Ovary (tissue), 9 donors: ENCODE data around the gene ALPI. TPM values are rescaled to one million over a fixed set of nuclear protein-coding genes. Genes with fewer than 3 reads are reported as not detected.

Source experiments
- DNase-seq, 5 donors: peaks; one replicate each; pipeline ENCODE4 v3.0.0-alpha.2; 2019 to 2020
- H3K27ac ChIP-seq, 2 donors: fragments of 200-600 bp; one replicate each; pipeline versions ENCODE4 v1.5.1 to v1.8.0; 2019 to 2022
- H3K27me3 ChIP-seq: fragments of 200-600 bp; one replicate; pipeline ENCODE4 v1.8.0; 2022
- H3K36me3 ChIP-seq: fragments of 200-600 bp; sonication (generic); one replicate; pipeline ENCODE4 v1.5.1; 2019
- H3K4me1 ChIP-seq: one replicate; pipeline ENCODE4 v1.8.1; 2013; ENCODE audit warnings: mild to moderate bottlenecking, moderate library complexity; ENCODE audit not compliant: insufficient read depth
- H3K4me3 ChIP-seq: fragments of 200-600 bp; sonication (generic); one replicate; pipeline ENCODE4 v1.5.1; 2017
- H3K9me3 ChIP-seq, 2 donors: fragments of 200-600 bp in 1 of 2; sonication (generic) in 1 of 2; one replicate each; pipeline versions ENCODE4 v1.5.1 to v1.8.1; 2013 to 2019; ENCODE audit warnings: mild to moderate bottlenecking in 1 of 2, moderate library complexity in 1 of 2
- CTCF ChIP-seq, 3 donors: fragments of 450-650 bp in 2 of 3; fragments of 200-600 bp in 1 of 3; IDR thresholded peaks; one replicate each; pipeline versions ENCODE4 v1.5.1 to v1.8.0; 2016 to 2022; ENCODE audit warnings: antibody characterized with exemption in 3 of 3, mild to moderate bottlenecking in 1 of 3
- EP300 ChIP-seq: sonication (generic); formaldehyde crosslinking; IDR thresholded peaks from one replicate; pipeline ENCODE4 v1.6.1; 2017; ENCODE audit warnings: antibody characterized with exemption
- POLR2A ChIP-seq: fragments of 450-650 bp; IDR thresholded peaks from one replicate; pipeline ENCODE4 v1.6.1; 2017; ENCODE audit warnings: antibody characterized with exemption, mild to moderate bottlenecking, moderate library complexity
- WGBS, 3 donors: extraction: QIAGEN DNeasy Blood & Tissue Kit in 1 of 3; methylation state at CpG; one replicate each; pipeline versions ENCODE4 v1.1.5 to v1.1.7; 2013 to 2017; 5-methylcytosine and 5-hydroxymethylcytosine counted together
- intact Hi-C, 4 donors: fragments of 100-400 bp; cut with DNase I; formaldehyde crosslinking; loops; one replicate each; pipeline versions ENCODE4 v1.11.0 to v1.15.1; 2022 to 2023
- polyA plus RNA-seq, 2 donors: library from polyadenylated mRNA; stranded (reverse); fragments of 200-250 nt in 1 of 2; fragments of 350-450 nt in 1 of 2; fragmentation: Illumina TruSeq in 1 of 2; extraction: RNeasy Lipid Tissue Mini Kit (QIAGEN cat#74804) in 1 of 2; gene quantifications; one replicate each; pipeline ENCODE4 v1.2.3, GENCODE V29; 2013 to 2014
- total RNA-seq, 7 donors: library from RNA; depleted of rRNA in 2 of 7; stranded (reverse); fragments of >200 nt in 2 of 7; fragmentation: NEBNext Ultra II Directional in 3 of 7; extraction: Animal tissue kit (Norgen Biotek cat#: 25700) in 3 of 7; gene quantifications; one replicate each; pipeline versions ENCODE4 v1.1.0 to v1.2.4, GENCODE V29; 2016 to 2023
- donor health status: DM: no; HTN: no; CAD: no; lungs with moderate emphysema.
- donor health status: DM: no; HTN: no; CAD: no.
- donor health status: Bipolar disorder and iron deficiency.
- donor health status: DM: yes; HTN: yes; CAD: no.
- donor health status: DM: no; HTN: no; CAD: no.
- donor health status: DM: yes; HTN: yes; CAD: no.

Gene ALPI
- total and polyA plus RNA-seq, 9 donors = 0.72 TPM; not detected in 8

- no peak for TF ChIP-seq EP300
- TF ChIP-seq CTCF (IDR thresholded peaks at IDR 0.05) = no peak
- no peak for TF ChIP-seq POLR2A
- Histone ChIP-seq H3K4me3 (no peak overlapping the region), H3K9me3 (no peaks in the 10 kb centered on the region), H3K27me3 (no peaks in the 10 kb centered on the region), H3K36me3 (no peaks in the 10 kb centered on the region), H3K27ac (no peak overlapping the region), H3K4me1 (peaks cover 2% of the 10 kb centered on the region)
- intact Hi-C loops = no loop called here
- no peak for DNase-seq
- WGBS, 3 donors = 83 to 89% (median 86%) methylated on average over 7 of the region's 7 CpGs
Measured at GRCh38 chr2:232508251-232508650, 52.3 kb downstream of the ALPI start.

Other genes starting within 250 kb of the ALPI start
- gene ALPP, start 77.4 kb upstream of the ALPI start, total RNA-seq = 10 to 100 TPM in 2 of 7 donors, 1 to 10 TPM in 1, under 1 TPM in 2, not detected in 2; 0.20 to 21.6 (median 8.5) TPM
- gene ALPP, start 77.4 kb upstream of the ALPI start, polyA plus RNA-seq = not detected
- gene ALPG, start 49.3 kb upstream of the ALPI start, total RNA-seq = under 1 TPM in 2 of 7 donors, not detected in 5; 0.11 to 0.36 TPM
- under 1 TPM in 1 of 2 donors, not detected in 1; 0.02 TPM for gene ALPG, start 49.3 kb upstream of the ALPI start, polyA plus RNA-seq
- gene ECEL1, start 31.7 kb downstream of the ALPI start, total RNA-seq = 100 to 1,000 TPM in 2 of 7 donors, 10 to 100 TPM in 5; 34.8 to 251 (median 48.8) TPM
- 10 to 100 TPM in 1 of 2 donors, 1 to 10 TPM in 1; 2.4 to 41.9 TPM for gene ECEL1, start 31.7 kb downstream of the ALPI start, polyA plus RNA-seq
- gene PRSS56, start 64.2 kb downstream of the ALPI start, total RNA-seq = under 1 TPM in 2 of 7 donors, not detected in 5; 0.27 to 0.35 TPM
- gene PRSS56, start 64.2 kb downstream of the ALPI start, polyA plus RNA-seq = not detected
- gene CHRND, start 70.0 kb downstream of the ALPI start, total RNA-seq = under 1 TPM in 2 of 7 donors, not detected in 5; 0.28 to 0.40 TPM
- gene CHRND, start 70.0 kb downstream of the ALPI start, polyA plus RNA-seq = not detected
- not detected for gene CHRNG, start 83.5 kb downstream of the ALPI start, total RNA-seq
- gene CHRNG, start 83.5 kb downstream of the ALPI start, polyA plus RNA-seq = not detected
- 1 to 10 TPM; 4.3 to 9.7 (median 7.6) TPM for gene TIGD1, start 94.4 kb downstream of the ALPI start, total RNA-seq
- 1 to 10 TPM; 5.1 to 6.6 TPM for gene TIGD1, start 94.4 kb downstream of the ALPI start, polyA plus RNA-seq
- gene EIF4E2, start 94.5 kb downstream of the ALPI start, total RNA-seq = 10 to 100 TPM; 18.6 to 47.6 (median 42.8) TPM
- gene EIF4E2, start 94.5 kb downstream of the ALPI start, polyA plus RNA-seq = 100 to 1,000 TPM in 1 of 2 donors, 10 to 100 TPM in 1; 41.9 to 111 TPM
- 10 to 100 TPM; 14.8 to 87.0 (median 46.8) TPM for gene EFHD1, start 177.5 kb downstream of the ALPI start, total RNA-seq
- gene EFHD1, start 177.5 kb downstream of the ALPI start, polyA plus RNA-seq = 100 to 1,000 TPM in 1 of 2 donors, 10 to 100 TPM in 1; 83.4 to 154 TPM
- gene GIGYF2, start 241.2 kb downstream of the ALPI start, total RNA-seq = 10 to 100 TPM; 55.2 to 83.6 (median 69.4) TPM
- gene GIGYF2, start 241.2 kb downstream of the ALPI start, polyA plus RNA-seq = 10 to 100 TPM; 22.1 to 55.9 TPM